Measurements from ENCODE around the gene CTDSPL.

The CTDSPL gene

GRCh38 chr3:37892927-37893600 lies 31.4 kb downstream of the CTDSPL start:
- in situ Hi-C loops (cut with MboI; ENCODE audit: low sequenced_read_pairs, unreplicated experiment) = no loop called here
- no peak for TF ChIP-seq CTCF (IDR thresholded peaks at IDR 0.05; ENCODE audit: borderline replicate concordance, control extremely low read depth, extremely low read depth, insufficient read depth, missing control alignments)
- no peak for DNase-seq (ENCODE audit: low spot score)

- DNase-seq (ENCODE audit: low spot score) = no peak
- in situ Hi-C loops (cut with MboI; ENCODE audit: low sequenced_read_pairs, unreplicated experiment) = no loop called here
These were observed 35.1 kb downstream of the CTDSPL start for GRCh38 chr3:37896827-37897226.

DNA sequence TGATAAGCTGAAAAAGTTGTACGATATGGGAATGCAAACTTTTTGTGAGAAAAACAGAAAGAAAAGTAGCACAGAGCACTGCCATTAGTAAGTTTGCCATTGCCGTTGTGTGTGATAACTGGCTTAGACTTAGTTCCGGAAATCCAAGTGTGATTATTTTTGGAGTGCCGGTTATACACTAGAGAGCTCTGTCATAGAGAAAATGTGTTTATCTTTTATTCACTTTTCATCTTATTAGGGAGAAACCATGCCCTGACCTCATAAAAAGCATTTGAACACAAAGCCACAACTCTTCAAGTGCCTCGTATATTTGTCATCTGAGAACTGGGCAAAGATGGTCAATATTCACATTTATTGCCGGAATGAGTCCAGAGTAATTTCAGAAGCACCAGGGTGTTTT lies 36.1 kb downstream of the CTDSPL start:
- no peak for TF ChIP-seq CTCF (IDR thresholded peaks at IDR 0.05; ENCODE audit: borderline replicate concordance, control extremely low read depth, extremely low read depth, insufficient read depth, missing control alignments)
- in situ Hi-C loops (cut with MboI; ENCODE audit: low sequenced_read_pairs, unreplicated experiment) = no loop called here

More at GRCh38 chr3:37896827-37897226, 35.1 kb downstream of the CTDSPL start:
- TF ChIP-seq CTCF (IDR thresholded peaks at IDR 0.05; ENCODE audit: borderline replicate concordance, control extremely low read depth, extremely low read depth, insufficient read depth, missing control alignments) = no peak

DNA sequence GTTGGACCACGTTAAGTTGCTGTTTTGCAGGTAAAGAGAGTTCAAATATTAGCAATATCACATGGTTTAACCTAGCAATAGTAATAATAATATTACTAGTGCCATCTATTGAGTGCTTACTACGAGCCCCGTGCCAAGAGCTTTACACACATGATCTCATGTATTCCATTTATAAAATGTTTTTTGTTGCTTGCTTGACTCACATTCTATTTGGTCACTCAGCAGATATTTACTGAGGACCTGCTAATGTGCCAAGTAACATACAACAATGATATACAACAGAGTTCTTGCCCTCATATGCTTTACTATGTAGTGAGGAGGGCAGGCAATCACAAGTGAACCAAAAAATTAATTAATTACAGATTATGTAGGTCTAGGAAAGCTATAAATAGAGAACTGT lies 36.7 kb downstream of the CTDSPL start:
- no peak for TF ChIP-seq CTCF (IDR thresholded peaks at IDR 0.05; ENCODE audit: borderline replicate concordance, control extremely low read depth, extremely low read depth, insufficient read depth, missing control alignments)
- in situ Hi-C loops (cut with MboI; ENCODE audit: low sequenced_read_pairs, unreplicated experiment) = no loop called here
- no peak for DNase-seq (ENCODE audit: low spot score)

More for the DNA sequence above, 36.1 kb downstream of the CTDSPL start:
- no peak for DNase-seq (ENCODE audit: low spot score)

- in situ Hi-C loops (cut with MboI; ENCODE audit: low sequenced_read_pairs, unreplicated experiment) = no loop called here
- DNase-seq (ENCODE audit: low spot score) = no peak
- TF ChIP-seq CTCF (IDR thresholded peaks at IDR 0.05; ENCODE audit: borderline replicate concordance, control extremely low read depth, extremely low read depth, insufficient read depth, missing control alignments) = no peak
These were observed 37.5 kb downstream of the CTDSPL start for GRCh38 chr3:37899101-37899707.

GRCh38 chr3:37899711-37900306 lies 38.1 kb downstream of the CTDSPL start:
- DNase-seq (ENCODE audit: low spot score) = no peak
- TF ChIP-seq CTCF (IDR thresholded peaks at IDR 0.05; ENCODE audit: borderline replicate concordance, control extremely low read depth, extremely low read depth, insufficient read depth, missing control alignments) = no peak
- in situ Hi-C loops (cut with MboI; ENCODE audit: low sequenced_read_pairs, unreplicated experiment) = no loop called here

Measured in GM13976 (cell line).